Measurements from ENCODE around the gene TMEM31.

Gene TMEM31

GRCh38 chrX:103716962-103717361 is 6.3 kb downstream of the TMEM31 start:
- TF ChIP-seq EZH2phosphoT487 (IDR thresholded peaks at IDR 0.05; ENCODE audit: borderline replicate concordance) (no peak), CTCF (conservative IDR thresholded peaks at IDR 0.05; ENCODE audit: low read length) (no peak)
- H3K9me3 ChIP-seq (ENCODE audit: insufficient read depth, low read depth, low read length): no peaks in the 10 kb centered on the region
- H2AFZ ChIP-seq (ENCODE audit: low read length): no peak overlapping the region
- no peaks in the 10 kb centered on the region for H3K9me2 ChIP-seq (replicated peaks; ENCODE audit: low read depth, low read length)
- H3K4me3 ChIP-seq (ENCODE audit: low read length, poor library complexity, severe bottlenecking): no peak overlapping the region
- H4K20me1 ChIP-seq (ENCODE audit: insufficient read depth, low read length, poor library complexity, severe bottlenecking): no peaks in the 10 kb centered on the region
- H3K27me3 ChIP-seq (ENCODE audit: insufficient read depth, low read length, poor library complexity, severe bottlenecking): no peaks in the 10 kb centered on the region
- H3F3A ChIP-seq (ENCODE audit: low read depth): no peaks in the 10 kb centered on the region
- H3K4me1 ChIP-seq (ENCODE audit: insufficient read depth, low read length, poor library complexity, severe bottlenecking): no peaks in the 10 kb centered on the region
- no peak overlapping the region for H3K9ac ChIP-seq (ENCODE audit: low read depth, low read length, poor library complexity, severe bottlenecking)
- no peaks in the 10 kb centered on the region for H3K36me3 ChIP-seq (ENCODE audit: insufficient read depth, low read length)
- H3K4me2 ChIP-seq (ENCODE audit: low read depth, low read length, poor library complexity, severe bottlenecking): no peak overlapping the region
- H3K79me2 ChIP-seq (ENCODE audit: insufficient read depth, low read length): no peaks in the 10 kb centered on the region

- no peak for TF ChIP-seq CTCF (conservative IDR thresholded peaks at IDR 0.05; ENCODE audit: low read length)
- Histone ChIP-seq H4K20me1 (ENCODE audit: insufficient read depth, low read length, poor library complexity, severe bottlenecking) (no peaks in the 10 kb centered on the region), H3K36me3 (ENCODE audit: insufficient read depth, low read length) (no peaks in the 10 kb centered on the region), H3K4me2 (ENCODE audit: low read depth, low read length, poor library complexity, severe bottlenecking) (no peak overlapping the region), H3K4me1 (ENCODE audit: insufficient read depth, low read length, poor library complexity, severe bottlenecking) (no peaks in the 10 kb centered on the region), H3K4me3 (ENCODE audit: low read length, poor library complexity, severe bottlenecking) (no peak overlapping the region), H3F3A (ENCODE audit: low read depth) (no peaks in the 10 kb centered on the region), H3K27me3 (ENCODE audit: insufficient read depth, low read length, poor library complexity, severe bottlenecking) (no peaks in the 10 kb centered on the region), H3K9me3 (ENCODE audit: insufficient read depth, low read depth, low read length) (no peaks in the 10 kb centered on the region), H2AFZ (ENCODE audit: low read length) (no peak overlapping the region), H3K79me2 (ENCODE audit: insufficient read depth, low read length) (no peaks in the 10 kb centered on the region), H3K9ac (ENCODE audit: low read depth, low read length, poor library complexity, severe bottlenecking) (no peak overlapping the region), H3K9me2 (replicated peaks; ENCODE audit: low read depth, low read length) (no peaks in the 10 kb centered on the region)
Measured at GRCh38 chrX:103718120-103718519, 7.4 kb downstream of the TMEM31 start.

- H3K9ac ChIP-seq (ENCODE audit: low read depth, low read length, poor library complexity, severe bottlenecking): no peak overlapping the region
- H3K79me2 ChIP-seq (ENCODE audit: insufficient read depth, low read length): no peaks in the 10 kb centered on the region
- H3K4me1 ChIP-seq (ENCODE audit: insufficient read depth, low read length, poor library complexity, severe bottlenecking): no peaks in the 10 kb centered on the region
- H3K9me3 ChIP-seq (ENCODE audit: insufficient read depth, low read depth, low read length): no peaks in the 10 kb centered on the region
- TF ChIP-seq EZH2phosphoT487 (IDR thresholded peaks at IDR 0.05; ENCODE audit: borderline replicate concordance) (no peak), CTCF (conservative IDR thresholded peaks at IDR 0.05; ENCODE audit: low read length) (no peak)
- H3K36me3 ChIP-seq (ENCODE audit: insufficient read depth, low read length): no peaks in the 10 kb centered on the region
- H4K20me1 ChIP-seq (ENCODE audit: insufficient read depth, low read length, poor library complexity, severe bottlenecking): no peaks in the 10 kb centered on the region
- no peak overlapping the region for H3K4me3 ChIP-seq (ENCODE audit: low read length, poor library complexity, severe bottlenecking)
- no peak overlapping the region for H3K4me2 ChIP-seq (ENCODE audit: low read depth, low read length, poor library complexity, severe bottlenecking)
- H3K9me2 ChIP-seq (replicated peaks; ENCODE audit: low read depth, low read length): no peaks in the 10 kb centered on the region
- no peak overlapping the region for H2AFZ ChIP-seq (ENCODE audit: low read length)
- H3F3A ChIP-seq (ENCODE audit: low read depth): no peaks in the 10 kb centered on the region
- no peaks in the 10 kb centered on the region for H3K27me3 ChIP-seq (ENCODE audit: insufficient read depth, low read length, poor library complexity, severe bottlenecking)
Measured at GRCh38 chrX:103722505-103722904, 11.8 kb downstream of the TMEM31 start.
